Glomerular endothelial cell (primary cell): Measurements from ENCODE around the gene TRIP11. TPM values are rescaled to one million over a fixed set of nuclear protein-coding genes. Genes with fewer than 3 reads are reported as not detected.
"Not testable (repeated sequence)": the region's sequence is repeated elsewhere in the genome, so short reads cannot be mapped to it uniquely, and the experiment has no call there.

Source experiments
- DNase-seq: peaks from one replicate; pipeline ENCODE4 v3.0.0-alpha.2; 2011; ENCODE audit warnings: low read depth, low spot score; ENCODE audit errors: extremely low read depth
- total RNA-seq: library from RNA; depleted of rRNA; stranded (reverse); fragments of >200 nt; gene quantifications from 2 replicates; pipeline ENCODE4 v1.2.3, GENCODE V29; 2015

The TRIP11 gene
- 19.6 and 23.0 TPM in 2 replicates for total RNA-seq

DNA sequence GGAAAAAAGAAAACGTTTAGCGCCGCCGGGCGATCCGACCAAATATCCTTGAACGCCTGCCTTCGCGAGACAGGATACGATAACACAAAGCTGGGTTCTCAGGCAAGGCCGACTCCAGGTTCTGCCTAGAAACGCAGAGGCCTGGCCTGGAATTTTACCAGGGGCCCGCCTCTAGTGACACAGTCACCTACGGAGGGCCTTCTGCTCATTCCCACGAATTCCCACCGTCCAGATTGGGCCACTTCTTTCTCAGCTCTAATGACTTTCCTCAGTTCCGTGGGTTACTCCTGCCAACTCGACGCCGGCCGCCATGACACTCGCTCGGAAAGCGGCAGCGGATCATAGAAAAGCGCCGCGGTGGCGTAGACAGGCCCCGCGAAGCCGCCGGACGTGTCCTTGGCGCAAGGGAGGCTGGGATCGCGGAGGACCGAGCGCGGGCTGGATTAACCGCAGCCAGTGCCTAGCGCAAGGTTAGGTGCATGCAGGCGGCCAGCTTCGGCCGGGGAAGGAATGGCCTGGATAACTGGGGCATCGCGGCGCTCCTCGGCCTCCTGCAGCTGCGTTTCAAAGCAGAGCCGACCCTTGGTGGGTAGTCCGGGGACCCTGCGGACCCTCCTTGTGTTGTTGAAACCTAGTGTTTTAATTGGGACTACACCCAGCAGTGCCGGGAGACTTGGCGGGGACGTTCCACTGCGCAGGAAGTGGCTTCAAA lies at the start of gene TRIP11:
Gene TRIP11, minus strand, starts transcription at position 341 of the 712 bp plus-strand sequence. CDS start 374 bp downstream, outside the sequence.
- peak; percentile 48 for DNase-seq

- DNase-seq, result no peak
Measured at GRCh38 chr14:92088494-92088893, 48.6 kb upstream of the TRIP11 start.

DNA sequence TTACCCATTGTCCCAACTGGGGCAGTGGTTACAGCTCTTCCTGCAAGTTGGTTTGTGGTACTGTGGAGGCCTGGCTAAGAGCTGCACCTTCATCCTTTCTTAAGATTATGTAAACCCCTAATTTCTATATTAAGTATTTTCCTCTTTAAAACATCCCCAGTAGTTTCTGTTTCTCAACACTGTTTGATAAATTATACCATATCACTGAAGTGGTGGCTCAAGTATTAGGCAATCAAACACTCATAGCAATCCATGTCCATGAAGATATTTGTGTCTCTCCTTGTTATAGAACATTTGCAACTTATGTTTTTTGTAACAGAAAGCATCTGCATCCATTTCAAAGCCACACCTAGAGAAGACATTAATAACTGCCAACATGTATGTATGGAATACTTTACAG lies 34.7 kb upstream of the TRIP11 start:
- no peak for DNase-seq

DNA sequence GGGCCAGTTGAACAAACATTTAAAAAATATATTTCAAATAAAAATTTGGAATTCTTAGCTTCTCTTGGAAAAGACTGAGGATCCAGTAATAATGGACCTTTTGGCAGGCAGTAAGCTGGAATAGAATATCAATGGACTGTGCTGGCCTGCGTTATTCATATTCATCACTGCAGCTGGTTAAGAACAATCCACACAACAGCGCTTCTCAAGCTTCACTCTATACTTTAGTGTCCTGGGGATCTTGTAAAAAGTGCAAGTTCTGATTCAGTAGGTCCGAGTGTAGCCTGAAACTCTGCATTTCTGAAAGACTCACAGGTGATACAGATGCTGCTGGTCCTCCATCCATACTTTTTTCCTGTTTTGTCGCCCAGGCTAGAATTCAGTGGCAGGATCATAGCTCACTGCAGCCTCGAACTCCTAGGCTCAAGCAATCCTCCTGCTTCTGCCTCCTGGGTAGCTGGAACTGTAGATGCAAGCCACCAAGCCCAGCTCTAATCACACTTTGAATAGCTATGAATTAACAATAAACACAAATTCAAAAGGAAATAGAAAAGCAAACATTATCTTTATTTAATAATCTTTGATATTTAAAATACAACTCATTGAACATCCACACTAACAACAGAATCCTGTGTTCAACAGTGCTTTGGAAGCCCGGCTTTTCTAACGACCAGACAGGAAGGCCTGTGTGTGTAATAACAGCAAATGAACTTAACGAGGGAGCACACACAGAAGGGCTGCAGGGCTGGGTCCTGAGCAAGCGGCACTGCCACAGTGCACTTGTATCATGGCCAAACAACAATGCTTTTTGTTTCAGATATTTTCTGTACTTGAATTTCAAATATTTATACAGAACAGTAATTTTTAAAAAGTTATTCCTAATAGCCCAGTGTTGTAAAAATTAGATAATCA lies 18.4 kb upstream of the TRIP11 start:
- no peak for DNase-seq

DNA sequence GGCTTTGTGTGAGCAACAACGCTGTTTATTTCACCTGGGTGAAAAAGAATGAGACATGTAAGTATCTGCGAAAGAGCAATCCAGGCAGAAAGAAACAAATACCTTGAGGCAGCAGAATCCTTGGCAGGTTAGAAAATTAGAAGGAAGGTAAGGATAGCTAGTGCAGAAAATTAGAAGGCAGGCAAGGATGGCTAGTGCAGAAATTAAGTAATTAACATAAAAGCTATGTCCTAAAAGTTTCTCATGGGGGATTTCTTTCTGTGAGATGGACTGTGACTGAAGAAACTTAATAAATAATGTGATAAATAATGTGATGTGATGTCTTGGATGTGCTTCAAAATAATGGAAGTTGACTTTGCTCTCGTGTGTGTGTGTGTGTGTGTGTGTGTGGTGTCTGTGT lies 9.9 kb upstream of the TRIP11 start:
- DNase-seq, result no peak

- DNase-seq, result not testable (repeated sequence)
Measured at GRCh38 chr14:92049221-92049620, 9.4 kb upstream of the TRIP11 start.

DNA sequence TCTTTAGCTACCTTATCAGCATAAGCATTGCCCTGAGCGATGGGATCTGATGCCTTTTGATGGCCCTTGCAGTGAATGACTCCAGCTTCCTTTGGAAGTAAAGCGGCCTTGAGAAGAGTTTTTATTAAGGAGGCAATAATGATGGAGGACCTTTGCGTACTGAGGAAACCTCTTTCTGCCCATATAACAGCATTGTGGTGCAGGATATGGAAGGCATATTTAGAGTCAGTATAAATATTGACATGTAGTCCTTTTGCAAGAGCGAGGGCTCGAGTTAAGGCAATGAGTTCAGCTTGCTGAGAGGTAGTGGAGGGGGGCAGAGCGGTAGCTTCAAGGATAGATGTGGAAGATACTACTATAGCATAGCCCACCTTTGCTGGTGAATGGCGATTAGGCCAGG lies 6.0 kb upstream of the TRIP11 start:
- DNase-seq, result not testable (repeated sequence)

GRCh38 chr14:92041766-92042165 lies 1.9 kb upstream of the TRIP11 start:
- not testable (repeated sequence) for DNase-seq

DNA sequence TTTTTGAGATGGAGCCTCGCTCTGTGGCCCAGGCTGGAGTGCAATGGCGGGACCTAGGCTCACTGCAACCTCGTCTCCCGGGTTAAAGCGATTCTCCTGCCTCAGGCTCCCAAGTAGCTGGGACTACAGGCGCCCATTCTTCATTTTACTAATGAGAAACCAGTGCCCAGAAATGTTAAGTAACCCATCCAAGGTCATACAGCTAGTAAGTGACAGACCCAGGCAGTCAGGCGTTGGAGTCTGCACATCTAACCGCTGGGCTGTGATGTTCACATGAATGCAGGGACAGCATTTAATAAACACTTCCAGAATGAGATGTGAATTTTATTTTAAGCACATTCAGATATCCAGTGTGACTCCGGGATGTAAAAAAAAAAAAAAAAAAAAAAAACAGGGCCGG lies 1.3 kb upstream of the TRIP11 start:
- DNase-seq, result no peak

DNA sequence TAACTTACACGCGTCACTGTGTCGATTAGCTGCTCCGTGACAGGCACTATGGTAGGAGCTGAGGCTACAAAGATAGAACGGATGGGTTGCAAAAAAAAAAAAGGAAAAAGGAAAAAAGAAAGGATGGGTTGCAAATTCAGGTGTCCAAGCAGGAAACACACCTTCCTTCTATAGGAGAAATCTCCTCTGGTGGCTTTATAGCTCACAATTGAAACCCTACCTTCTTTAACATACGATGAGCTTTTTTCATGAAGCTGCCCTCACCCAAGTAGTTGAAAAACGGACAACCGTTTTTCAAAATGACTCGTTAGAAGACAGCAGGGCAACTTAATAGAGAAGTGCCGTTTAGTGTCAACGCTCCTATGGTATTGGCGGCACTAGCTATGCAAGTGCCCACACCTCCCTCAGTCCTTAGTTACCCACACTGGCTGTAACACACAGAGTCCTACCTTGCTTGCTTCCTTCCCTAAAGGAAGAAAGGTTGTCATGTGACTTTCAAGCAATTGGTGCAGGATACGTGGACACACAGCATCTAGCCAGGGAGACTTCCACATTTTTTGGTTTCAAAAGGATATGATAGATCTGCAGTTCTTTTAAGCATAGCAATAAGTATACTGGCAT lies 682 bp upstream of the TRIP11 start:
- no peak for DNase-seq

DNA sequence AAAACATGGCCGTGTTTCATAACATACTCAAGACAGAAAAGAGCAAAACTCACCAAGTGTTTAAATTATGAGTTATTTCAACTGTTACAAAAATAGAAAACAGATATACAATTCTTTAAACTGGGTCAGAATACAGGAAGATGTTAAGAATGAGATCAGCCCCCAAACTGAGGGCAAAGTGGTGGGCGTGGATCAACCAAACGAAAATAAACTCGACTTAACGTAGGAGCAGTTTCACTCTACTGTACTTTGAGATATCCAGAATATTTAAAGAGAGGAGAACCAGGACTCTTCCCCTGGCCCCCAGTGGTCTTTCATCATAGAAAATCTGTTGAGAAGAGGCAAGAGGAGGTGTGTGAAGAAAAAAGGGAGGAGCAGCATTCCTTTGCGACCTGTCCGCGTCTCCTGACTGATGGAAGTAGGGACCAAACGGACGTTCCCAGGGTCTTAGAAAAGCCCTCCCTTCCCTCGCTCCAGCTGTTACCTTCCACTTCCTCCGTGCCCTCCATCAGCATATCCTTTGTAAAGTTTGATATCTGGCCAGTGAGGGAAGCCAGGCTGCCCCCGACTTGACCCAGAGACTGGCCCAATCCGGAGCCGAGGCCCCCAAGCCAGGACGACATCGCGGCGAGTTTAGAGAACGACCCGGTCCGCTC lies 668 bp downstream of the TRIP11 start:
- DNase-seq, result peak; percentile 36

DNA sequence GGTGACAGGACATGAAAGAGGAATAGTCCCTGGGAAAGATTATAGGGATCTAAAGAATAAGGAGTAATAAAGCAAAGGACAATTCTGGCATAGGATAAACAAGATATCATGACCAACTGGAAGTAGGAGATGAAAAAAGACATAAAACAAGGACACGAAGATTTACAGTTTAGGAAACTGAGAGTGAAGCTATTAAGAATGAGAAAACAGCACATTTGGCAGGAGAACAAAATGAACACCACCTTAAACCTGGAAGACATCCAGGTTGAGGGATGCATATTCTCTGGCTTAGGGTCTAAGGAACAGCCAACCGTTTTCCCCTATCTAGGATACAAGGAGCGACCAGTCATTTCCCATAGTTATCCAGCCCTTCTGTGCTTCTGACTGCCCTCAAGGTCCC lies 1.9 kb downstream of the TRIP11 start:
- DNase-seq, result no peak

DNA sequence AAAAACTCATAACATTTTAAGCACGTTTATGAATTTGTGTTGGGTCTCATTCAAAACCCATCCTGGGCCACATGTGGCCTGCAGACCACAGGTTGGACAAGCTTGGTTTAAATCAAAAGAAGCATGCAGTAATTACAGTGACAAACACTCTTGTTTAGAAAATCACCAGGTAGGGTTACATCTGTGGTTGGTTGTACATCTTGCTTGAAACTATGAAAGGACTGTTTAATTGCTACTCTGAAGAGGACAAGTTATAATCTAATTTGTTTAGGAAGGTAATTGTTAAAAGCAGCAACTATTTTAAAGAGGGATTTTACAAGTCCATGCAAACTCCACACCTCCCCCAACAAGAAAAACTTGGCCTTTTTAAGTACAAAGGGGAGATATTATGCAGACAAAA lies 4.0 kb downstream of the TRIP11 start:
- DNase-seq, result no peak

DNA sequence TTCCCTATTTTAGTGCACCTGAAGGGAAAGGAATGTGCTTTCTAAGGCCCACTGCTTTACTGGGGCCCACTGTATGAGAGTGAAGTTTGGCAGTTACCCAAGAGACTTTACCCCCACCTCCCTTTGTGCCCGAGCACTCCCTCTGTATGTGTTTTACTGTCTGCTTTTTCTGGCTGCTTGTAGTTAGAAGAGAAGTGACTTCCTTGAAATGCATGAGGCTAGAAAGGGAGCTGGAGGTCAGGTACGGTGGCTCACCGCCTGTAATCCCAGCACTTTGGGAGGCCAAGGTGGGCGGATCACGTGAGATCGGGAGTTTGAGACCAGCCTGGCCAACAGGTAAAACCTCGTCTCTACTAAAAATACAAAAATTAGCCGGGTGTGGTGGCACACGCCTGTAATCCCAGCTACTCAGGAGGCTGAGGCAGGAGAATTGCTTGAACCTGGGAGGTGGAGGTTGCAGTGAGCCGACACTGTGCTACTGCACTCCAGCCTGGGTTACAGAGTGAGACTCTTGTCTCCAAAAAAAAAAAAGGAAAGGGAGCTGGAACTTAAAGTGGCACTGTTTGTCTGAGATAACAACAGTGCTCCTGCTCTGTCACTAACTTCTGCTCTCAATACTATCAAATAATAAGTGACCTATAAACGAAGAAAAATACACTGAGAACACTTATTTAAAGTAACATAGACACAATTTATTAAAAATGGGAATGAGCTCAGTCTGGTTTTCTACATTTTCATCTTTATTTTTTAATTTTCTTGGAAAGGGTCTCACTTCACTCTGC lies 5.8 kb downstream of the TRIP11 start:
- no peak for DNase-seq

- no peak for DNase-seq
Measured at GRCh38 chr14:92033433-92033832, 6.4 kb downstream of the TRIP11 start.

GRCh38 chr14:92026548-92027190 lies 13.2 kb downstream of the TRIP11 start:
- DNase-seq, result no peak

GRCh38 chr14:92022036-92022435 lies 17.8 kb downstream of the TRIP11 start:
- no peak for DNase-seq

- DNase-seq, result no peak
Measured at GRCh38 chr14:92021523-92021922, 18.3 kb downstream of the TRIP11 start.

DNA sequence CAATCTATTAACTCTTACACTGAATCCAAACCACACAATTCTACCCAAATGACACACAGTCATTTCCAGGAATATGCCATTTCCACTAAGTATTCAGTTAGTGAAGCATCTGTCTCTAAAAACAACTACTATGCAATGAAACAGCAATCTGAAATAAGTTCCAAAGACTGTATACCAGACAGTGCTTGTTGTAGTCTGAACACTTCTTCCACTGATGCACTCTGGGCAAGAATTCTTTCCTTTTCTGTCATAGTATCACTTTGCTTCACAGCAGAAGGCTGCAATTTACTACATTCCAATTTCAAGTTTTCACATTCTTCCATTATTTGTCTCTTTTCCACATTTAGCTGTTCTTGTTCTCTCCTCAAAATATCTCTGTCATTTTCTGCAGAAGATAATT lies 25.8 kb downstream of the TRIP11 start:
- no peak for DNase-seq
